ENCODE results near the gene TIPRL. TPM values are rescaled to one million over a fixed set of nuclear protein-coding genes. Genes with fewer than 3 reads are reported as not detected.

Gene TIPRL
- polyA plus RNA-seq, 1 of the 3 experiments (the other 2 are of a cell fraction), result 16.4 TPM

DNA sequence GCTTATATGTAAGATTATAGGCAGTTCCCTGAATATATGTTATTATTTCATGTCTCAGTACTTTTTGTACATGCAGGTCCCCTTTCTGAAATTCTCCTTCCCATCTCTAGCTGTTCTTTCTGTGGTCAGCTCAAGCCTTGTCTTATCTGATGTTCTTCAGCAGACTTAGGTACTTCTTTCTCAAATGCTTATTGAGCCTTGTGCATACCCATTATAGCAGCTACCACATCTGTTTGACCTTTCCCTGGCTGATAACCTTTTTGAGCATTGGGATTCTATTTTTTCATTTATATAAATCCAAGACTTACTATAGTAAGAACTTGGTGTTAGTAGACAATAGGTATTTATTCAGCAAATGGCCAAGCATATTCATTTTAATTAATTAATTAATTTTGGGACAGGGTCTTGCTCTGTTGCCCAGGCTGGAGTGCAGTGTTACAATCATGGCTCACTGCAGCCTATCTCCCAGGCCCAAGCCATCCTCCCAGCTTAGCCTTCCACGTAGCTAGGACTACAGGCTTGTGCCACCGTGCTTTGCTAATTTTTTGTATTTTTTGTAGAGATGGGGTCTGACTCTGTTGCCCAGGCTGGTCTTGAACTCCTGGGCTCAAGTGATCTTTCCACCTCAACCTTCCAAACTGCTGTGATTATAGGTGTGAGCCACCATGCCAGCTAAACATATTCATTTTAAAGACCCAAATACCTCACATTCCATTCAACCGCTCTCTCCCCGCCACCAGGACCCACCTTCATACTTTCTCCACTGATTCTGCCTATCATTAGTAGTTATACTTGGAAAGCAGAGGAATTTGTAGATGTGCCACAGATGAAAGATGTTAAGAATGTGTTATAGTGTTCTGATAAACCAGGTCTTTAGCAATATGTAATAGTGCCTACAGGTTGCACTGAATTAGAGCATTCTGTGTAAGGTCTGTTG lies 16.7 kb downstream of the TIPRL start:
- Histone ChIP-seq H3K36me3 (replicated peaks in 1 of 2; ENCODE audit: control insufficient read depth in 1 of 2, insufficient read depth in 2 of 2, low read length in 1 of 2) (peaks cover 64 to 85% of the 10 kb centered on the region in 2 experiments), H3K4me1 (ENCODE audit: control insufficient read depth in 1 of 2, insufficient read depth in 2 of 2, low read depth in 1 of 2, low read length in 1 of 2) (no peaks in the 10 kb centered on the region; a peak in 1 of 4 replicates), H2AFZ (ENCODE audit: low read depth) (no peak overlapping the region), H3K9me3 (no peaks in the 10 kb centered on the region), H3K79me2 (ENCODE audit: insufficient read depth) (0 out of 2 replicates have a peak, but pooled peaks cover under 1% of the 10 kb centered on the region), H3K27ac (ENCODE audit: low read depth in 2 of 2, low read length in 1 of 2) (no peak overlapping the region), H3K4me2 (no peak overlapping the region), H3K27me3 (ENCODE audit: insufficient read depth) (no peaks in the 10 kb centered on the region), H3K9me2 (no peaks in the 10 kb centered on the region), H4K20me1 (ENCODE audit: insufficient read depth) (no peaks in the 10 kb centered on the region), H3F3A (replicated peaks; ENCODE audit: insufficient read depth) (peaks cover 3% of the 10 kb centered on the region), H3K4me3 (ENCODE audit: low read depth in 2 of 2, low read length in 1 of 2) (no peak overlapping the region), H3K9ac (no peak overlapping the region)
- ChIA-PET CTCF (no interaction called here), POLR2A (no interaction called here)
- TF ChIP-seq EP300 (IDR thresholded peaks at IDR 0.05; ENCODE audit: borderline replicate concordance in 1 of 2, low read depth in 1 of 2, low read length in 1 of 2) (no peak), GATA2 (CRISPR knock-in tag; IDR thresholded peaks at IDR 0.05) (no peak), NRF1 (IDR thresholded peaks at IDR 0.05; ENCODE audit: low read depth, low read length) (no peak), EZH2phosphoT487 (IDR thresholded peaks at IDR 0.05; ENCODE audit: borderline replicate concordance, low read depth) (no peak), TEAD4 (IDR thresholded peaks at IDR 0.05; ENCODE audit: borderline replicate concordance, insufficient read depth) (no peak), SMC3 (IDR thresholded peaks at IDR 0.05; ENCODE audit: low read depth, low read length) (no peak), RCOR1 (IDR thresholded peaks at IDR 0.05; ENCODE audit: low read length) (no peak), CHD2 (IDR thresholded peaks at IDR 0.05; ENCODE audit: low read length, partially characterized antibody) (no peak)
- TF ChIP-seq, protein P1, sequence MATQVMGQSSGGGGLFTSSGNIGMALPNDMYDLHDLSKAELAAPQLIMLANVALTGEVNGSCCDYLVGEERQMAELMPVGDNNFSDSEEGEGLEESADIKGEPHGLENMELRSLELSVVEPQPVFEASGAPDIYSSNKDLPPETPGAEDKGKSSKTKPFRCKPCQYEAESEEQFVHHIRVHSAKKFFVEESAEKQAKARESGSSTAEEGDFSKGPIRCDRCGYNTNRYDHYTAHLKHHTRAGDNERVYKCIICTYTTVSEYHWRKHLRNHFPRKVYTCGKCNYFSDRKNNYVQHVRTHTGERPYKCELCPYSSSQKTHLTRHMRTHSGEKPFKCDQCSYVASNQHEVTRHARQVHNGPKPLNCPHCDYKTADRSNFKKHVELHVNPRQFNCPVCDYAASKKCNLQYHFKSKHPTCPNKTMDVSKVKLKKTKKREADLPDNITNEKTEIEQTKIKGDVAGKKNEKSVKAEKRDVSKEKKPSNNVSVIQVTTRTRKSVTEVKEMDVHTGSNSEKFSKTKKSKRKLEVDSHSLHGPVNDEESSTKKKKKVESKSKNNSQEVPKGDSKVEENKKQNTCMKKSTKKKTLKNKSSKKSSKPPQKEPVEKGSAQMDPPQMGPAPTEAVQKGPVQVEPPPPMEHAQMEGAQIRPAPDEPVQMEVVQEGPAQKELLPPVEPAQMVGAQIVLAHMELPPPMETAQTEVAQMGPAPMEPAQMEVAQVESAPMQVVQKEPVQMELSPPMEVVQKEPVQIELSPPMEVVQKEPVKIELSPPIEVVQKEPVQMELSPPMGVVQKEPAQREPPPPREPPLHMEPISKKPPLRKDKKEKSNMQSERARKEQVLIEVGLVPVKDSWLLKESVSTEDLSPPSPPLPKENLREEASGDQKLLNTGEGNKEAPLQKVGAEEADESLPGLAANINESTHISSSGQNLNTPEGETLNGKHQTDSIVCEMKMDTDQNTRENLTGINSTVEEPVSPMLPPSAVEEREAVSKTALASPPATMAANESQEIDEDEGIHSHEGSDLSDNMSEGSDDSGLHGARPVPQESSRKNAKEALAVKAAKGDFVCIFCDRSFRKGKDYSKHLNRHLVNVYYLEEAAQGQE (IDR thresholded peaks at IDR 0.05; ENCODE audit: low read depth, low read length), result no peak
- TF ChIP-seq, protein P2, sequence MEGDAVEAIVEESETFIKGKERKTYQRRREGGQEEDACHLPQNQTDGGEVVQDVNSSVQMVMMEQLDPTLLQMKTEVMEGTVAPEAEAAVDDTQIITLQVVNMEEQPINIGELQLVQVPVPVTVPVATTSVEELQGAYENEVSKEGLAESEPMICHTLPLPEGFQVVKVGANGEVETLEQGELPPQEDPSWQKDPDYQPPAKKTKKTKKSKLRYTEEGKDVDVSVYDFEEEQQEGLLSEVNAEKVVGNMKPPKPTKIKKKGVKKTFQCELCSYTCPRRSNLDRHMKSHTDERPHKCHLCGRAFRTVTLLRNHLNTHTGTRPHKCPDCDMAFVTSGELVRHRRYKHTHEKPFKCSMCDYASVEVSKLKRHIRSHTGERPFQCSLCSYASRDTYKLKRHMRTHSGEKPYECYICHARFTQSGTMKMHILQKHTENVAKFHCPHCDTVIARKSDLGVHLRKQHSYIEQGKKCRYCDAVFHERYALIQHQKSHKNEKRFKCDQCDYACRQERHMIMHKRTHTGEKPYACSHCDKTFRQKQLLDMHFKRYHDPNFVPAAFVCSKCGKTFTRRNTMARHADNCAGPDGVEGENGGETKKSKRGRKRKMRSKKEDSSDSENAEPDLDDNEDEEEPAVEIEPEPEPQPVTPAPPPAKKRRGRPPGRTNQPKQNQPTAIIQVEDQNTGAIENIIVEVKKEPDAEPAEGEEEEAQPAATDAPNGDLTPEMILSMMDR (IDR thresholded peaks at IDR 0.05), result no peak
- TF ChIP-seq, protein P3, sequence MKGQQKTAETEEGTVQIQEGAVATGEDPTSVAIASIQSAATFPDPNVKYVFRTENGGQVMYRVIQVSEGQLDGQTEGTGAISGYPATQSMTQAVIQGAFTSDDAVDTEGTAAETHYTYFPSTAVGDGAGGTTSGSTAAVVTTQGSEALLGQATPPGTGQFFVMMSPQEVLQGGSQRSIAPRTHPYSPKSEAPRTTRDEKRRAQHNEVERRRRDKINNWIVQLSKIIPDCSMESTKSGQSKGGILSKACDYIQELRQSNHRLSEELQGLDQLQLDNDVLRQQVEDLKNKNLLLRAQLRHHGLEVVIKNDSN (IDR thresholded peaks at IDR 0.05; ENCODE audit: borderline replicate concordance, low read depth), result no peak
- TF ChIP-seq, protein P4, sequence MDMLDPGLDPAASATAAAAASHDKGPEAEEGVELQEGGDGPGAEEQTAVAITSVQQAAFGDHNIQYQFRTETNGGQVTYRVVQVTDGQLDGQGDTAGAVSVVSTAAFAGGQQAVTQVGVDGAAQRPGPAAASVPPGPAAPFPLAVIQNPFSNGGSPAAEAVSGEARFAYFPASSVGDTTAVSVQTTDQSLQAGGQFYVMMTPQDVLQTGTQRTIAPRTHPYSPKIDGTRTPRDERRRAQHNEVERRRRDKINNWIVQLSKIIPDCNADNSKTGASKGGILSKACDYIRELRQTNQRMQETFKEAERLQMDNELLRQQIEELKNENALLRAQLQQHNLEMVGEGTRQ (IDR thresholded peaks at IDR 0.05; ENCODE audit: borderline replicate concordance, low read depth, low read length), result no peak
- TF ChIP-seq, protein P5, sequence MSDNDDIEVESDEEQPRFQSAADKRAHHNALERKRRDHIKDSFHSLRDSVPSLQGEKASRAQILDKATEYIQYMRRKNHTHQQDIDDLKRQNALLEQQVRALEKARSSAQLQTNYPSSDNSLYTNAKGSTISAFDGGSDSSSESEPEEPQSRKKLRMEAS (IDR thresholded peaks at IDR 0.05; ENCODE audit: low read depth), result no peak
- WGBS (ENCODE audit: low lambda C conversion rate), result 96% methylated on average over 4 of the region's 4 CpGs
- no peak for DNase-seq
